GM20000 (cell line): Measurements from ENCODE around the gene TMEM37.

Experiments used
- DNase-seq: peaks from one replicate; pipeline ENCODE4 v3.0.0; 2012; ENCODE audit warnings: low spot score
- TF ChIP-seq, protein P1 (sequence below): IDR thresholded peaks from 2 replicates; pipeline ENCODE4 v1.5.1; 2012; ENCODE audit warnings: mild to moderate bottlenecking, control low read depth; ENCODE audit errors: extremely low read depth, missing control alignments

The TMEM37 gene

DNA sequence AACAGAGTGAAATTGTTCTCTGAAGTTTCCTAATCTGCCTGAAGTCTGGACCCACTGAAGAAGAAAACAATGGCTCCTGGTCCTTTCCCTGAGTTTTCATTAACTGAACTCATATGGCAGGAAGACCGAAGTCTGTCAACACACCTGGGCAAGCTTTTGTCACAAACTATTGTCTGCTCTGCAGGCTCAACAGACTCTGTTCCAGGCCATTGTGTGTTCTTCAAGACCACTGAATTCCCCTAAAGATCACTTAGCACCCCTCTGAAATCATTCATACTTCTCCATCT, 6.6 kb upstream of the TMEM37 start:
- TF ChIP-seq, protein P1, sequence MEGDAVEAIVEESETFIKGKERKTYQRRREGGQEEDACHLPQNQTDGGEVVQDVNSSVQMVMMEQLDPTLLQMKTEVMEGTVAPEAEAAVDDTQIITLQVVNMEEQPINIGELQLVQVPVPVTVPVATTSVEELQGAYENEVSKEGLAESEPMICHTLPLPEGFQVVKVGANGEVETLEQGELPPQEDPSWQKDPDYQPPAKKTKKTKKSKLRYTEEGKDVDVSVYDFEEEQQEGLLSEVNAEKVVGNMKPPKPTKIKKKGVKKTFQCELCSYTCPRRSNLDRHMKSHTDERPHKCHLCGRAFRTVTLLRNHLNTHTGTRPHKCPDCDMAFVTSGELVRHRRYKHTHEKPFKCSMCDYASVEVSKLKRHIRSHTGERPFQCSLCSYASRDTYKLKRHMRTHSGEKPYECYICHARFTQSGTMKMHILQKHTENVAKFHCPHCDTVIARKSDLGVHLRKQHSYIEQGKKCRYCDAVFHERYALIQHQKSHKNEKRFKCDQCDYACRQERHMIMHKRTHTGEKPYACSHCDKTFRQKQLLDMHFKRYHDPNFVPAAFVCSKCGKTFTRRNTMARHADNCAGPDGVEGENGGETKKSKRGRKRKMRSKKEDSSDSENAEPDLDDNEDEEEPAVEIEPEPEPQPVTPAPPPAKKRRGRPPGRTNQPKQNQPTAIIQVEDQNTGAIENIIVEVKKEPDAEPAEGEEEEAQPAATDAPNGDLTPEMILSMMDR = no peak
- no peak for DNase-seq

DNA sequence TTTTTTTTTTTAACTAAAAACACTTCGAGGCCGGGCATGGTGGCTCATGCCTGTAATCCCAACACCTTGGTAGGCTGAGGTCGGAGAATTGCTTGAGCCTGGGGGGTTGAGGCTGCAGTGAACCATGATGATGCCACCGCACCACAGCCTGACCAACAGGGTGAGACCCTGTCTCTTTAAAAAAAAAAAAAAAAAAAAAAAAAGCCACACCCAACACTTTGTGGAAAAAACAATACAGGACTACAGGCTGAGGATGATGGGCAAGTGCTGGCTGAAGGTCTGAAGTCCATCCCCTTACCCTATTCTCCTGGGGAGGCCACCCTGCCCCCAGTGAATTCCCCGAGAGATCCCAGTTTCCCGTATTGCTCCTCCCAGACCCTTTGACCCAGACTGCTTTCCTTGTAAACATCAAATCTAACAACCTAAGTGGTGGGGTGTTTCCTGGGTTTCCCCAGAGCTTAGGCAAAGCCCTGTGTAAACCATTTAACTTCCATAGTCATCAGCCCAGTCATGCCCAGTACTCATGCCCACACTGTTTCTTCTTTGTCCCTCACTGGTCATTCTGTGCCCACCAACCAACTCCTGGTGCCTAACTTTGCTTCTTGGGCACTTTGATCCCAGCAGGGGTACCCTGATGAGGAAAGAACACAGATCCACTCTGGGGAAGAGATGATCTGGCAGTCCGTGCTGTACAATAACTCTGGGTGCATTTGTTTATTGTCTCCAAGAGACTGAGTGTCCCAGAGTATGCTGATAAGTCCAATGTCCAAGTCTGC, 5.8 kb upstream of the TMEM37 start:
- DNase-seq = no peak
- TF ChIP-seq, protein P1 = no peak

DNA sequence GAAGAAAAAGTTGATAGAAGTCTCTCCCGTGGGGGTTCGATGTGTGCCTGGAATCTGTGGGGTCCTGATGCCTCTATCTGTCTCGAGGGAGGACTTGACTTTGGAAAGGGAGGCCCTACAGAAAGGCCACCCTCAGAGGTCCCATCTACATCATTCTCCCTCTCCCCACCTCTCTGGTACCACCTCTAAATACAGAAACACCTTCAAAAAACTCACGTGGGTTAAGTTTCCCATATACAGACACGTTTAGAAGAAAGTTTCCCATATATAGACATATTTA, 5.3 kb upstream of the TMEM37 start:
- DNase-seq = no peak
- TF ChIP-seq, protein P1 = no peak

DNA sequence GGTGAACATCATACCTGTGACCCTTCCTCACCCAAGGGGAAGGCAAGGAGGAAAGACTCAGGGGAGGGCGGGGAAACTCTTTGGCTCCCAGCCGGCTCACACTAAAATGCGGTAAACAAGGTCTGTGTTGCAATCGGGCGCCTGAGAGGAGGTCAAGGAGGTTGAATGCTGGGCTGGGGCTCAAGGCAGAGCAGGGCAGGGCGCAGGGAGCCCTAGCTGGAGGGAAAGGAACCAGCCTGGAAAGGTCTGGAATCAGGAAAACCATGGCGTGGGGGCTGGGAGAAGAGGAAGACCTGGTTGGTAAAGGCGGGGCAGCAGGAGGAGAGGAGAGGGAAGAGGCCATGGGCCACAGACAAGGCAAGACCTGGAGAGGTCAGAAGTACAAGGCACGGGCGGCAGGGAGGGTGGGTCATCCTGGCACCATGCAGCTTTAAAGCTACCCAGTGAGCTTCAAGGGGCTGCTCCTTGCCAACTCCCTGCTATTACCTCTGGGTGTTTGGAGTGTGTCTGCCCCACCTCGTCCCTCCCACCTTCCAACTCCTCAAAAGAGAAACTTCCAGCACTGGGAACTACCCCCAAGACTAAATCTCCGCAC, 4.8 kb upstream of the TMEM37 start:
- TF ChIP-seq, protein P1 = no peak

DNA sequence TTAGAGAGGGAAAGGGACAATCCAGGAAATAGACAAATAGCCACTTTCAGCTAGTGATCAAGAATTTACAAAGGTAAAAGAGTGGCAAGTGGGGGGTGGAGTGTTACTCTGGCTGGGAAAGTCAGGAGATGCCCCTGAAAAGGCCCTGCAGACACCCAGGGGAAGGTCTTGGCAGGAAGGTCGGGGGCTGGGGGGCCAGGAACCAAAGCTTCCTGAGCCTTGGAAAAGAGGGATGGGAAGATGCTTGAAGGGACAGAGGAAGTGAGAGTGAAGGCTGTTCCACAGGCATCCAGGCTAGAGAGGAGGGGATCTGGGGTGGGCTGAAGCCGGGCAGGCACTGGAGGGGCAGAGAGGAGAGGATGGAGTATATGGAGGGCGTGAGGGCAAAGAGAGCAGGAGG, 3.9 kb upstream of the TMEM37 start:
- no peak for DNase-seq
- TF ChIP-seq, protein P1 = no peak

More for the DNA sequence above, 4.8 kb upstream of the TMEM37 start:
- no peak for DNase-seq

DNA sequence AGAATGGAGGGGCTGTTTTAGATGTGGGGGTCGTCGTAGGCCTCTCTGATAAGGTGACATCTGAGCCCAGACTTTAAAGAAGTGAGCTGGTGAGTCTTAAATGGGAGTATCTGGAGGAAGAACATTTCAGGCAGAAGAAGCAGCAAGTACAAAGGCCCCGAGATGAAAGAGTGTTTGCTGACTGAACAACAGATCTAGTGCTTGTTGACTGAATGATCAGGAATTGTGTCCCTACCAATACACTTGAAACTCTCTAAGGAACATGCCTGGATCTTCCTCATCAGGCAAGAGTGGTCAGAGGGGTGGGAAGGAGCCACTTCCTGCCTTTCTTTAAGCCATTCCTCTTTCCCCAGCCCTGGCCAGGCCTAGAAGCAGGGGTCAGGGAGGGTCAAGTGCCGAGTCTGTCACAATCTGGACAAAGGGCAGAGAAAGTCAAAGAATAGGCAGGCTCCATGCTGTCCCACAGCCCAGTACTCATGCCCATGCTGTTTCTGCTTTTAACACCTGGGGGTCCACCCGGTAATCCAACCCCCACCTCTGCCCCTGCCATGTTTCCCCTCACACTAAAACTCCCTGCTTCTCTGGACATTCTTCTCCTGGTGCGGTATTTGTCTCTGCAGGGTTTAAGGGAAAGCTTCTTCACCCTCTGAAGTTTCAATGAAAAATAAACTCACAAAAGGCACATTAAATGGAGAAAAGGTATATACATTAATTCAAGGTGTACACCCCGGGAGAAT, 3.0 kb upstream of the TMEM37 start:
- DNase-seq = no peak
- TF ChIP-seq, protein P1 = no peak

DNA sequence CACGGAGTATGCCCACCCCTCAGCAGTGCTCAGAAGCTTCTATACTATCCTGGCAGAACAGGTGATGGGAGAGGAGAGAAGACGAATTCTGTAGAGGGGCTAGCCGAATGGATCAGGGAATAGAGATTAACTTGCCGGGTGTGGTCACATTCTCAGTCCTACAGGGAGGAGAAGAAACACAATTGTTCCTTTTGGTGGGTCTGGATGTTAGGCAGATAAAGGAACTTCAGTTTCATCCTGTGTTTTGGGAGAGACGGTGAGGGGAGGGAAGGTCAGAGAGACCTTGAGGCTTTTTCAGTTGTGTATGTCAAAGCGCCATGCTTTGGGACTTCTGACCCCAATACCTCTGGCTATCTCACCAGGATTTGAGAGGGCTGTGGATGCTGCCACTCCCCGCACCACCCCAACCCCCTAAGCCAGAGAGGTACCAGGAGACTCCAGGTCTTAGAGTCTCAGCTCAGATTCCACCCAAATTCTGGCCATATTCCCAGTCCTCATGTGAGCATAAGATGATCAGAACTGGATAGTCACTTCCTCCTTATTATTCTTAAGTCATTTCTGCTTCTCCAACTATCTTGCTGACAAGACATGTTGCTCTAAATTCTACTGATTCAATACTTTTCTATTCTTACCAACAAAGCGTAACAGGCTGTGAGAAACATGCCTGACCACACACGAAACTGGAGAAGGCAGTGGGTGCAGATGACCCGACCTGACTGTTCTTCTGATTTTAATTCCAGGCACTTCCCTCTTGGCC, 2.3 kb upstream of the TMEM37 start:
- TF ChIP-seq, protein P1 = no peak
- DNase-seq = no peak
